PFSK-1 (cell line): ENCODE data around the gene SPRR5.

Experiments
- POLR2AphosphoS5 ChIP-seq: IDR thresholded peaks from 2 replicates; pipeline ENCODE4 v1.6.1; 2012; ENCODE audit warnings: low read depth, mild to moderate bottlenecking, control low read depth, low read length, moderate library complexity
- REST ChIP-seq, 2 experiments: IDR thresholded peaks; 2 replicates each; pipeline versions ENCODE4 v1.6.1 to v1.8.0; 2011 to 2012; ENCODE audit warnings: low read depth in 2 of 2, low read length in 2 of 2, control low read depth in 1 of 2, inconsistent platforms in 1 of 2, mild to moderate bottlenecking in 1 of 2, moderate library complexity in 1 of 2; ENCODE audit not compliant: insufficient read depth in 1 of 2

GRCh38 chr1:152980676-152981075, 33.7 kb downstream of the SPRR5 start:
- TF ChIP-seq REST (IDR thresholded peaks at IDR 0.05; ENCODE audit: insufficient read depth in 1 of 2, low read depth in 2 of 2, low read length in 2 of 2) (no peak), POLR2AphosphoS5 (no peak)
